Measurements from ENCODE around the gene TMPRSS6.

TMPRSS6 gene

GRCh38 chr22:37021710-37022482 lies 87.6 kb downstream of the TMPRSS6 start:
- peak; percentile 46 to 74 for DNase-seq (ENCODE audit: low spot score in 2 of 2)
- peak; percentile 47 for ATAC-seq
- peak overlapping the region; percentile 34 for H3K4me3 Mint-ChIP-seq
- peaks cover 14% of the 10 kb centered on the region for H3K4me1 Mint-ChIP-seq
- H3K36me3 Mint-ChIP-seq, result peaks cover 6% of the 10 kb centered on the region
- no peaks in the 10 kb centered on the region for H3K9me3 Mint-ChIP-seq
- H3K27ac Mint-ChIP-seq, result no peak overlapping the region

DNA sequence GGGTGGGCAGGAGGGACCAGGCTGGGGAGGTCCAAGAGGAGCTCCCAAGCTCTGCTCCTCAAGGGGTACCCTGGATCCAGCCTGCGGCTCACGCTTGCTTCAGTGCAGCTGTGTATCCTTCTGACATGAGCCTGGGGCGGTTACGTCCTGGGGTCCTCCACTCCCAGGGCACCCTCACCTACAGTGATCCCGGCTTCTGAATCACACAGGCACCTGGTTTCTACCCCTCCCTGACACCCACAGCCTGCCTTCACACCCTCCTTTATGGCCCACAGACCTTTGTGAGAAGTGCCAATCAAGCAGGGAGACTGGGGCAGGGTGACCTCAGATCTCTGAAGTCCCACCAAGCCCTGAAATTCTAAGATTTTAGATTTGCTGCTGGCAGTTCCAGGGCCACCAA lies 88.5 kb downstream of the TMPRSS6 start:
- ATAC-seq (no peak), DNase-seq (ENCODE audit: low spot score in 2 of 2) (no peak)
- Mint-ChIP-seq H3K36me3 (peaks cover 6% of the 10 kb centered on the region), H3K4me3 (peak overlapping the region; percentile 79), H3K27ac (no peak overlapping the region), H3K4me1 (peaks cover 14% of the 10 kb centered on the region), H3K9me3 (no peaks in the 10 kb centered on the region)

GRCh38 chr22:37020192-37020479 lies 89.4 kb downstream of the TMPRSS6 start:
- no peak for DNase-seq (ENCODE audit: low spot score in 2 of 2)
- Mint-ChIP-seq H3K4me1 (peaks cover 14% of the 10 kb centered on the region), H3K36me3 (peaks cover 6% of the 10 kb centered on the region), H3K27ac (peak overlapping the region; percentile 83), H3K4me3 (peak overlapping the region; percentile 79), H3K9me3 (no peaks in the 10 kb centered on the region)
- peak; percentile 27 for ATAC-seq

GRCh38 chr22:37019309-37020191 lies 90.0 kb downstream of the TMPRSS6 start, which contains the start of the genes MPST and TST:
Gene MPST, plus strand, starts transcription at chr22:37019742. Its CDS starts 95 bp downstream, at chr22:37019837.
Gene TST, minus strand, starts transcription at chr22:37019447. Its CDS starts 715 bp downstream, at chr22:37018732.
- peaks cover under 1% of the 10 kb centered on the region for H3K36me3 Mint-ChIP-seq
- DNase-seq (ENCODE audit: low spot score in 2 of 2), result peak; percentile 55 to 80
- ATAC-seq, result peak; percentile 86
- peak within 1 kb of the TSS; percentile 83 for H3K27ac Mint-ChIP-seq
- H3K4me3 Mint-ChIP-seq, result peak within 1 kb of the TSS; percentile 79
- no peaks in the 10 kb centered on the region for H3K9me3 Mint-ChIP-seq
- peaks cover 9% of the 10 kb centered on the region for H3K4me1 Mint-ChIP-seq

GRCh38 chr22:37018815-37019308 lies 90.7 kb downstream of the TMPRSS6 start:
- H3K9me3 Mint-ChIP-seq, result no peaks in the 10 kb centered on the region
- peak overlapping the region; percentile 80 for H3K27ac Mint-ChIP-seq
- H3K4me3 Mint-ChIP-seq, result peak overlapping the region; percentile 79
- H3K4me1 Mint-ChIP-seq, result peaks cover 9% of the 10 kb centered on the region
- DNase-seq (ENCODE audit: low spot score in 2 of 2), result no peak
- peak; percentile 45 for ATAC-seq
- no peaks in the 10 kb centered on the region for H3K36me3 Mint-ChIP-seq

DNA sequence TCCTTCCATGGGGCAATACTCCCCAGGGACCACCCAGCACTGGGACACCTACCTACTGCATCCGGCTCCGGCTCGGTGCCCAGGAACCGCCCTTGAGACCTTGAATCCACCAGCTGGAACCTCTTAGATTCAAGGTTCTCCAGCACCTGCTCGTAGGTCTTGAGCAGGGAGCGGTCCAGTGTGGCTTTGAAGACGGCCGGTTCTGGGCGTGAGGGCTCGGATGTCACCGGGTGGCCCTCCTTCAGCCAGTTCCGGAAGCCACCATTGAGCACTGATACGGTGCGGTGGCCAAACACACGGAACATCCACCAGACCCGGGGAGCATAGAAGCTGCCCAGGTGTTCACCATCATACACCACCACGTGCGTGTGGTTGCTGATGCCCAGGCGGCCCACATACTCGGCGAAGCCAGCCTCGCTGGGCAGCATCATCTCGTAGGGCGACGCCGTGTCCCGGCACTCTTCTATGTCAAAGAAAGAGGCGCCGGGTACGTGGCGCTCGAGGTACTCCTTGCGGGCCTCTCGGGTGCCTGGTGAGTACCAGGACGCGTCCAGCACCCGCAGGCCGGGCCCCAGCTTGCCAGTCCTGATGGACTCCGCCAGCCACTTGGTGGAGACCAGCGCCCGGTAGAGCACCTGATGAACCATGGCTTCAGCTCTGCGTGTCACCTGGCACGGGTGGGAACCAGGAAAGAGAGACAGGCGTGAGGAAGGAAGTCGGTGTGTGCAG lies 91.3 kb downstream of the TMPRSS6 start:
- Mint-ChIP-seq H3K4me3 (peak overlapping the region; percentile 79), H3K9me3 (no peaks in the 10 kb centered on the region), H3K4me1 (peaks cover 9% of the 10 kb centered on the region), H3K36me3 (no peaks in the 10 kb centered on the region), H3K27ac (peak overlapping the region; percentile 80)
- ATAC-seq (no peak), DNase-seq (ENCODE audit: low spot score in 2 of 2) (no peak)

GRCh38 chr22:37017356-37017755 lies 92.2 kb downstream of the TMPRSS6 start:
- Mint-ChIP-seq H3K4me3 (peak overlapping the region; percentile 79), H3K27ac (peak overlapping the region; percentile 73), H3K36me3 (no peaks in the 10 kb centered on the region), H3K9me3 (no peaks in the 10 kb centered on the region), H3K4me1 (peaks cover 8% of the 10 kb centered on the region)
- no peak for ATAC-seq
- DNase-seq (ENCODE audit: low spot score in 2 of 2), result no peak

- Mint-ChIP-seq H3K4me3 (no peak overlapping the region), H3K27ac (peak overlapping the region; percentile 73), H3K9me3 (no peaks in the 10 kb centered on the region), H3K4me1 (no peaks in the 10 kb centered on the region), H3K36me3 (no peaks in the 10 kb centered on the region)
- no peak for DNase-seq (ENCODE audit: low spot score in 2 of 2)
- no peak for ATAC-seq
These were observed 93.2 kb downstream of the TMPRSS6 start for GRCh38 chr22:37016134-37016910.

DNA sequence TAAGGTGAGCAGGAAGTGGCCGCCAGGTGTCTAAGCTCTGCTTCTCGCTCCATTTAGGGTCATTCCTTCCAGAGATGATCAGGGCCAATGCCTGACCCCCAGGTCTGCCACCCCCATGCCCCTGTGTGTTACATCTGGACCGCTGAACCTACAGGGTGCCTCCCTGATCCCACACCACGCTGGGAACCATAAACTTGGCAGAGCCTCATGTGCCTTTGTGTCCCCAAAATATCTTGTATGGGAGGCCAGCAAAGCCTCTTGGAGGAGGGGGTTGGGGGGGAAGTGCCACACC lies 94.0 kb downstream of the TMPRSS6 start:
- H3K27ac Mint-ChIP-seq, result no peak overlapping the region
- no peaks in the 10 kb centered on the region for H3K4me1 Mint-ChIP-seq
- ATAC-seq (no peak), DNase-seq (ENCODE audit: low spot score in 2 of 2) (no peak)
- H3K9me3 Mint-ChIP-seq, result no peaks in the 10 kb centered on the region
- H3K4me3 Mint-ChIP-seq, result no peak overlapping the region
- H3K36me3 Mint-ChIP-seq, result no peaks in the 10 kb centered on the region

Data from stimulated activated effector memory CD8-positive, alpha-beta T cell treated with anti-CD3 and anti-CD28 coated beads, Interleukin-12 subunit alpha, Interleukin-12 subunit beta, amount 100 ng/mL, for 72 hours (primary cell).